Activated gamma-delta T cell treated with anti-CD3 and anti-CD28 coated beads, Interleukin-2, amount 50 U/mL, for 16 hours (primary cell): ENCODE data around the gene PACRG.

Experiments
- DNase-seq: peaks from one replicate; pipeline ENCODE4 v3.0.0-alpha.2; 2020; ENCODE audit warnings: low read depth

PACRG gene

GRCh38 chr6:163085861-163086623 lies 358.3 kb downstream of the PACRG start:
- DNase-seq = no peak

DNA sequence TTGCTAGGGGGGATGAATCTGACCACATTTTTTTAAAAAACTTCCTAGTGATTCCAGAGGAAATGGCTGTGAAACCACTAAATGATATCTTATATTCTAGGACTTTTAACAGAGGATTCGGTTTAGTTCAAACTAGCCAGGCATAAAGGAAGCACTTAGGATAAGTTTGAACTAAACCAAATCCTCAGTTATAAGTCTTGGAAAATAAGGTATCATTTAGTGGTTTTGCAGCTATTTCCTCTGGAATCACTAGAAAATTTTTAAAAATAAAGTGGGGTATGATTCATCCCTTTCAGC lies 358.8 kb downstream of the PACRG start:
- no peak for DNase-seq

GRCh38 chr6:163087981-163088380 lies 360.2 kb downstream of the PACRG start:
- no peak for DNase-seq

- DNase-seq = no peak
Observed at GRCh38 chr6:163092876-163093275, 365.1 kb downstream of the PACRG start.

DNA sequence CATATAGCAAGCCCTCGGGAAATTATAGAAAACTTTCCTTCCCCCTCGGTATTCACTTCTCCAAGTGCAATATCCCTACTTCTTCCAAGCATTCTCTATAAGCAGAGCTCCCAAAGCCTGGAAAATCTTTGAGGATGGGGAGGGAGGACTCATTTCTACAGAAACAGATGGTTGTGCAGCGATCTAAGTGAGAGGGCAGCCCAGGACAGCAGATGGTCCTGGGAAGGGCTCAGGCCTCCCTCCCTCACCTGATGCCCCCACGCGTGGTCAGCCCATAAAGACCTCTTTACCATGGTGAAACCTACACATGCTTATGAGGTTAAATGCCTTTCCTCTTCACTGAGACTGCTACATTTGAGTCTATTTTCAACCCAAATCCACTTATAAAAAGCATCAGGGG lies 367.1 kb downstream of the PACRG start:
- DNase-seq = no peak

DNA sequence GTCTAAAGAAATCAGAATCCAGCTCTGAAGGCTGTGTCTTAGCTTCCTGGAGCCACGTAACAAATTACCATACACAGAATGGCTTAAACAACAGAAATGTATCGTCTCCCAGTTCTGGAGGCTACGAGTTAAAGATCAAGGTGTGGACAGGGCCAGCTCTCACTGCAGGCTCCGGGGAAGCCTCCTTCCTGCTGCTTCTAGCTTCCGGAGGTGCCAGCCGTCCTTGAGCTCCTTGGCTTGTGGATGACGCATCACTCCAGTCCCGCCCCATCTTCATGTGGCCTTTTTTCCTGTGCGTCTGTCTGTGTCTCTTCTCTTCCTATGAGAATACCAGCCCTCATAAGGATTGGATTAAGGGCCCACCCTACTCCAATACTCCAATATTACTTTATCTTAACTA lies 367.6 kb downstream of the PACRG start:
- no peak for DNase-seq

- DNase-seq = no peak
Observed at GRCh38 chr6:163098827-163099479, 371.2 kb downstream of the PACRG start.

DNA sequence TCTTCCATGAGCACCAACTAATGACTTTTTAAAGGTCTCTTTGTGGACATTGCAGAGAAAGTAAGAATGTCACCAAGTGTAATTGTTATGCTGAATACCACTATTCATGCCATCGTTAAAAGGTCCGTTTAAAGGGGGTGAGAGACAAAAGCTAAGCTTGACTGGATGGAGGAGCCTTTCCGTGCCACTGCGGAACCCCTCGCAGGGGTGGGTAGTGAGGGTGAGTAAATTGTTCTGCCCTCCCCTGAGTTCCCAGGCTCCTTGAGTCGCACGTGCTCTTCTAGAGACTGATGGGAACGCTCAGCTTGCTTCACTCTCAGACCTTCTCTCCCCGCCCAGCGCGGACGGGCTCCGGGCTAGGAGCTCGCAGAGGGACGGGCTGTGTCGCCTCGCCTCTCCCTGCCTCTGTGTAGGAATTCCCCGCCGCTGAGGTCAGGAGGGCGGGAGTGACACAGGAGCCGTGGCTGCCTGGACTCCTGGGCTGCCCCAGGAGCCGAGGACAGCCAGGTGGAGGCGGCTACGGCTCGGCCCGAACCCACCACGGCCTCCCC lies 371.9 kb downstream of the PACRG start:
- DNase-seq = no peak

GRCh38 chr6:163100259-163100658 lies 372.5 kb downstream of the PACRG start:
- no peak for DNase-seq

DNA sequence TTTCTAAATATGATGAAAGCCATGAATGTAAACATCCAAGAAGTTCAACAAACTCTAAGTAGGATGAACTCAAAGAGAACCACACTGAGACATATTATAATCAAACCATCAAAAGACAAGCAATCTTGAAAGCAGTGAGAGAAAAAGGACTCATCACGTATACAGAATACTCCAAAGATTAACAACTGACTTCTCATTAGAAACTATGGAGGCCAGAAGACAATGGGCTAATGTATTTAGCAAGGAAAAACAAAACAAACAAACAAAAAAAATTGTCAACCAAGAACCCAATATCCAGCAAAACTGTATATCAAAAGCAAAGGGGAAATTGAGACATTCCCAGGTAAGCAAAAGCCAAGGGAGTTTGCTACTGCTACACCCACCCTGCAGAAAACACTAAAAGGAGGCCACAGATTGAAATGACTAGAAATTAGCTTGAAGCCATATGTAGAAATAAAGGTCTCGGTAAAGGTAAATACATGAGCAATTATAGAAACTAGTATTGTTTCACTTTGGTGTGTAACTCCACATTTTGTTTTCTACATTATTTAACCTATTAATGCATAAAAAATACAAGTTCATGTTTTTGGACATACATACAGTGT lies 385.7 kb downstream of the PACRG start:
- no peak for DNase-seq

- DNase-seq = no peak
Observed at GRCh38 chr6:163118941-163119340, 391.2 kb downstream of the PACRG start.

DNA sequence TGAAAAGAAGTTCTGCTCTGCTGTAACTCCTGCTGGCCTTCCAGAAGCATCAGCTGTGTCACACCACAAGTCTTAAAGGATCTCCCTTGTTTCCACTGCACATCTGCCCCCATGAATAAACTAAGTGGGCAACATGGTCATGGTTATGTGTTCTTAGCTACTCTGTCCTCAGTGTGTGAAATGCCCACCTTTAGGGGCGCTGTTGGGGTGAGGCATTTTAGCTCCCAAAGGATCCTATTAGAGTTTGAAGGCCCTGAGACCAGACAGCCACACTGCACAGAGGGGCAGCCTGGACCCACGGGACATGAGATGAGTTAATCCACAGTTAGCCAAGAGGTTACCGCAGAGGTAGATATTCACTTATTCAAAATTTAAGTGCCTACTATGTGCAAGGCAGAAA lies 392.4 kb downstream of the PACRG start:
- DNase-seq = no peak

GRCh38 chr6:163121270-163121669 lies 393.5 kb downstream of the PACRG start:
- no peak for DNase-seq

GRCh38 chr6:163122365-163122764 lies 394.6 kb downstream of the PACRG start:
- DNase-seq = no peak

GRCh38 chr6:163123098-163123497 lies 395.3 kb downstream of the PACRG start:
- no peak for DNase-seq

DNA sequence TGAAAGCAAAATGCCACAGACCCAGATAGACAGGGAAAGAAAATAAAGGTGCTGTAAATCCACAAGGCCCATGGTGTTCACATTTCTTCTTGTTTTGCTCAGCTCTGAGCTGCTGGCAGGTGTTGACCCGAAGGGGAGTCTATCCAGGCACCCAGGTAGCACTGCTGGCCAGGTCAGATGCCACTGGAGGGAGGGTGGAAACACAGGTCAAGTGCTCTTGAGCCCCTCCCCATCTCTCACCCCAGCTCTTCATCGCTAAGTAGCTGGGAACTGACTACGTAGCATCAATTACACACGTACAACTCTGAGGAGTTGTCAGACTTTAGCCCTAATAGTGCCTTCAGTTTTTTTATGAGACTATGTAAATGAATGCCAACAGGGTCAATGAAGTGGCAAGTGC lies 399.0 kb downstream of the PACRG start:
- no peak for DNase-seq

DNA sequence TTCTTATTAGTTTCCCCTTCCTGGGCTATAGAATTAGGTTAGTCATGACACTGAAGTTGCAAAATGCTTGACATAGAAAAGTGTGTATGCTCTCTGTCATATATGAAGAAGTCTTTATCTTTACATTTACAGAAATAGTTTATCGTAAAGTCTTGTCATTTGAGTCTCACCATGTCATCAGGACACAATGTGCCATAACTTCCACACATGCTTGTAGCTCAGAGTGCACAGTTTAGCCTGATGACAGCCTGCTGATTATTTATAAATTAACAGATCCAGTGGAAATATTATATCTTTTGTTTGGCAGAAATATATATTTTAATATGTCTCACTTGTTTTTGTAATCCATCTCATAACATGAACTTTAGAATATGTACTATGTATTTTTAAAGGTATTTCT lies 399.8 kb downstream of the PACRG start:
- no peak for DNase-seq

DNA sequence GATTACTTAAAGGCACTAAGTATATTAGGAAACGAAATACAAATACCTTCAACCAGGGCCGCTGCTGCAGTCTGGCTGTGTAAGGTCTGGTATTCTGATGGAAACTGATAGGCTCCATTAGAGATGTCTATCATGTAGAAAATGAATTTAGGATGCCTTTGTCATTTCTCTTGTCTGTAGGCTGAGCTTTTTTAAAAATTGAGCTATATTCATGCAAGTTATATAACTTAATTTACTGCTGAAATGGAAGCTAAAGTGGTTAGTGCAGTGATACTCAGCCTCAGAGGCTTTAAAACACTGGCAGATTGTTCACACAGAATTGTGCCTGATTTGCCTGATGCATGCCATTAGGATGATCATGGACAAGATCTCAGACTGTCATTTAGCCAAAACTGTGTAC lies 400.6 kb downstream of the PACRG start:
- no peak for DNase-seq

DNA sequence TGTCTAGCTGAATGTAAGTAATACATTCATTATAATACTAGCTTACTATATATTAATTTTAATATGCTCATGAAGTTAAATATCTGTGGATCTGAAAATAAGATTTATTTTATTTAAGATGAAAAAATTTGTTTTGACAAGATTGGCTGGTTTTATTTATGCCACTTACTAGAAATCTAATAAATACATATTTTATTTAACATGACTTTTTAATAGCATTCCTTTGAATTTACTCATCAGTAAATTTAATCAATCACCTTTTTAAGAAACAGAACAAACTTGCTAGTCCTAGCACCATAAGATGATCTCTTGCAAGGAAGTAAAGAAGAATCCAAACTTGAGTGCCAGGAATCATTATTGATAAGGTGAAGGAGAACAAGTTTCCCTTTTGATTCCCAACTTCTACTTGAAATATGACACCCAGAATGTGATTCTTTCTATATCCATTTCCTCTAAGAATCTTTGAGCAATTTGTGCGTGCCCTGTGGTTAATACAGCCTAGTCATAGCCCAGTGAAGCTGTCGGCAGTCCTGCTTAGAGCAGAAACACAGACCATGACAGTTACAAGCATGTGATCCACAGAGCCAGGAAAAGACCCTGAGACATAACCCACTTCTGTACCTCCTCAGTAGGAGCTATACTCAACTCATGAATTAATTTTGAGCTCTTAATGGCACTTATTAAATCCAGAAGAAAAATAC lies 404.4 kb downstream of the PACRG start:
- no peak for DNase-seq

GRCh38 chr6:163133017-163133416 lies 405.2 kb downstream of the PACRG start:
- no peak for DNase-seq

DNA sequence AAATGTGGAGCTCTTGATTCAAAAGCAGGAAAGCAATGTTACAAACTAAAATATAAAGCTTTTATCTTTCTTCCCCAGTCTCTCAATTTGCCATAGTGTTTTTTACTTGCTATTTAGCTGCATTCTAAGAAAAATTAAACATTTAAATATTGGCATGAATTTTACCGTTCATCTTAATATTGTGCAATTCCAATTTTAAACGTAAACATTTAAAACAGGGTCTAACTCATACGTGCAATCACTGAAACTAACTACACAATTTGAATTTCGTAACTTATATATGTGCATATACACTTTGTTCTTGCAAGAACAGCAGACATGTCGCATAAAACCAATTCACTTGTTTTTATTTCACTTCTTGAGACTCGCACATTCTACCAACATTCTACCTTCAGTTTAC lies 405.9 kb downstream of the PACRG start:
- no peak for DNase-seq

DNA sequence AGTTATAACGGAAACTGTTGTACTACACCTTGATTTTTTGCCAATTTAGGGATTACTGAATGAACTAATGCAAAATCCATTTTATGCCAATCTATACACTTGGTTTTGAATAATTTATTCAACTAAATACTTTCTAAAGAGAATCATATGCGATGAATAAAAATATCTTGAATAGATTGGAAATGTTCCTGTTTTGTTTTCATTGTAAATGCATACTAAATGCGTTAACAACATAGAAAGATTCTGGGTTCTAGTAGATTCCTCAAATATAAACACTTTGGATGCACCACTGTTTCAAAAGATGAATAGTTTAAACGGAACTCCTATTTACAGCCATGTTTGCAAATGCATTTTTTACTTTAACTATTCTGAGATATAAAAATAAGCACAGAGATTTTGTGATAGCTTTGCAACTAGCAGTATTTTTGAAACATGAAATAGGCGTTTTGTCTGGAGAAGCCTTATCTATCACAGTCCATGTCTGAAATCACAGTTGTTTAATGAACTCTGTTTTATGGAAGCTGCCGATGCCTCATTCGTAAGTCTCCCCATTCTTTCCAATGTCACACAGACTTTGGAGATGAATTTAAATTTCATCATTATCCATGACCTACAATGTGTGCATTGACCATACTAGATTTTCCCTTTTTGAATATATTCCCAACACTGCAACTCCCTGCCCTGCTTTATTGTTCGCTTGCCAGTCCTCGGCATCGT lies 409.1 kb downstream of the PACRG start:
- no peak for DNase-seq
